ENCODE results near the gene ODAM.

DNA sequence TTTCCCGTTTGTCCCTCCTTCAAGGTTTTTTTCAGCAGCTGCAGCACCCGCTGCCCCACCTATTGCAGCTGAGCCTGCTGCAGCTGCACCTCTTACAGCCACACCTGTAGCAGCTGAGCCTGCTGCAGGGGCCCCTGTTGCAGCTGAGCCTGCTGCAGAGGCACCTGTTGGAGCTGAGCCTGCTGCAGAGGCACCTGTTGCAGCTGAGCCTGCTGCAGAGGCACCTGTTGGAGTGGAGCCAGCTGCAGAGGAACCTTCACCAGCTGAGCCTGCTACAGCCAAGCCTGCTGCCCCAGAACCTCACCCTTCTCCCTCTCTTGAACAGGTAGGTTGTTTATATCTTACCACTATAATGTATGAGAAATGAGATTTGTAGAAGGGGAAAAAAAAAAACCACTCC, 36.9 kb upstream of the ODAM start:
- TF ChIP-seq, protein P1, sequence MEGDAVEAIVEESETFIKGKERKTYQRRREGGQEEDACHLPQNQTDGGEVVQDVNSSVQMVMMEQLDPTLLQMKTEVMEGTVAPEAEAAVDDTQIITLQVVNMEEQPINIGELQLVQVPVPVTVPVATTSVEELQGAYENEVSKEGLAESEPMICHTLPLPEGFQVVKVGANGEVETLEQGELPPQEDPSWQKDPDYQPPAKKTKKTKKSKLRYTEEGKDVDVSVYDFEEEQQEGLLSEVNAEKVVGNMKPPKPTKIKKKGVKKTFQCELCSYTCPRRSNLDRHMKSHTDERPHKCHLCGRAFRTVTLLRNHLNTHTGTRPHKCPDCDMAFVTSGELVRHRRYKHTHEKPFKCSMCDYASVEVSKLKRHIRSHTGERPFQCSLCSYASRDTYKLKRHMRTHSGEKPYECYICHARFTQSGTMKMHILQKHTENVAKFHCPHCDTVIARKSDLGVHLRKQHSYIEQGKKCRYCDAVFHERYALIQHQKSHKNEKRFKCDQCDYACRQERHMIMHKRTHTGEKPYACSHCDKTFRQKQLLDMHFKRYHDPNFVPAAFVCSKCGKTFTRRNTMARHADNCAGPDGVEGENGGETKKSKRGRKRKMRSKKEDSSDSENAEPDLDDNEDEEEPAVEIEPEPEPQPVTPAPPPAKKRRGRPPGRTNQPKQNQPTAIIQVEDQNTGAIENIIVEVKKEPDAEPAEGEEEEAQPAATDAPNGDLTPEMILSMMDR (IDR thresholded peaks at IDR 0.05) = no peak
- no peak for TF ChIP-seq POLR2A (IDR thresholded peaks at IDR 0.05)

Measured in esophagus squamous epithelium (tissue), 4 donors.